Hepatocyte (in vitro differentiated cells): ENCODE data around the gene DBF4B. TPM values are rescaled to one million over a fixed set of nuclear protein-coding genes. Genes with fewer than 3 reads are reported as not detected.

Experiments used
- DNase-seq: peaks from one replicate; pipeline ENCODE4 v3.0.0-alpha.2; 2016; ENCODE audit warnings: low spot score
- H2AFZ ChIP-seq: fragments of 200-600 bp; sonication (generic); 2 replicates; pipeline ENCODE4 v1.6.0; 2016; ENCODE audit warnings: antibody characterized with exemption, mild to moderate bottlenecking
- H3K27ac ChIP-seq: fragments of 200-600 bp; sonication (generic); 2 replicates; pipeline ENCODE4 v1.5.1; 2016; ENCODE audit warnings: mild to moderate bottlenecking
- H3K27me3 ChIP-seq: fragments of 200-600 bp; sonication (generic); 2 replicates; pipeline ENCODE4 v1.6.1; 2016
- H3K36me3 ChIP-seq: fragments of 200-600 bp; sonication (generic); replicated peaks from 2 replicates; pipeline ENCODE4 v1.5.1; 2016; ENCODE audit warnings: low read depth; ENCODE audit not compliant: insufficient read depth
- H3K4me1 ChIP-seq: fragments of 200-600 bp; sonication (generic); 2 replicates; pipeline ENCODE4 v1.5.1; 2016; ENCODE audit warnings: mild to moderate bottlenecking, moderate library complexity; ENCODE audit not compliant: insufficient read depth
- H3K4me2 ChIP-seq: fragments of 200-600 bp; sonication (generic); 2 replicates; pipeline ENCODE4 v1.6.0; 2016
- H3K4me3 ChIP-seq: fragments of 200-600 bp; sonication (generic); 2 replicates; pipeline ENCODE4 v1.5.1; 2016; ENCODE audit warnings: mild to moderate bottlenecking
- H3K79me2 ChIP-seq: fragments of 200-600 bp; sonication (generic); 2 replicates; pipeline ENCODE4 v1.6.0; 2017; ENCODE audit warnings: mild to moderate bottlenecking
- H3K9me2 ChIP-seq: fragments of 200-600 bp; sonication (generic); replicated peaks from 2 replicates; pipeline ENCODE4 v1.6.0; 2017; ENCODE audit warnings: mild to moderate bottlenecking; ENCODE audit not compliant: insufficient read depth
- H3K9me3 ChIP-seq: fragments of 200-600 bp; sonication (generic); 2 replicates; pipeline ENCODE4 v1.5.1; 2016; ENCODE audit warnings: low read depth, mild to moderate bottlenecking
- H4K20me1 ChIP-seq: fragments of 200-600 bp; sonication (generic); 2 replicates; pipeline ENCODE4 v1.6.0; 2016; ENCODE audit warnings: mild to moderate bottlenecking; ENCODE audit not compliant: insufficient read depth, poor library complexity, severe bottlenecking
- EZH2 ChIP-seq: fragments of 200-600 bp; sonication (generic); IDR thresholded peaks from 2 replicates; pipeline ENCODE4 v1.6.1; 2016; ENCODE audit warnings: antibody characterized with exemption, mild to moderate bottlenecking, borderline replicate concordance
- EZH2phosphoT487 ChIP-seq: fragments of 200-600 bp; sonication (generic); IDR thresholded peaks from one replicate; pipeline ENCODE4 v1.6.1; 2018; ENCODE audit warnings: antibody characterized with exemption, mild to moderate bottlenecking, low read depth, moderate library complexity; ENCODE audit not compliant: unreplicated experiment, severe bottlenecking
- whole genome bisulfite sequencing: methylation state at CpG from one replicate; pipeline ENCODE4 v1.1.6; 2016; ENCODE audit warnings: low lambda C conversion rate; ENCODE audit errors: missing lambda C conversion rate; 5-methylcytosine and 5-hydroxymethylcytosine counted together
- polyA plus RNA-seq: library from polyadenylated mRNA; unstranded; fragments of >200 nt; fragmentation: Nextera tagmentation; extraction: Ambion mirVana; gene quantifications from 2 replicates; pipeline ENCODE4 v1.2.1, GENCODE V29; 2016
- total RNA-seq: library from RNA; depleted of rRNA; stranded (reverse); fragments of >200 nt; gene quantifications from 2 replicates; pipeline ENCODE4 v1.2.3, GENCODE V29; 2014
- TF ChIP-seq, protein P1 (sequence below): fragments of 200-600 bp; sonication (generic); IDR thresholded peaks from 2 replicates; pipeline ENCODE4 v1.5.1; 2016; ENCODE audit warnings: antibody characterized with exemption, mild to moderate bottlenecking; ENCODE audit not compliant: poor library complexity

DBF4B gene
- total and polyA plus RNA-seq, 2 experiments from 2014 or later: 3.4 to 4.1 TPM

DNA sequence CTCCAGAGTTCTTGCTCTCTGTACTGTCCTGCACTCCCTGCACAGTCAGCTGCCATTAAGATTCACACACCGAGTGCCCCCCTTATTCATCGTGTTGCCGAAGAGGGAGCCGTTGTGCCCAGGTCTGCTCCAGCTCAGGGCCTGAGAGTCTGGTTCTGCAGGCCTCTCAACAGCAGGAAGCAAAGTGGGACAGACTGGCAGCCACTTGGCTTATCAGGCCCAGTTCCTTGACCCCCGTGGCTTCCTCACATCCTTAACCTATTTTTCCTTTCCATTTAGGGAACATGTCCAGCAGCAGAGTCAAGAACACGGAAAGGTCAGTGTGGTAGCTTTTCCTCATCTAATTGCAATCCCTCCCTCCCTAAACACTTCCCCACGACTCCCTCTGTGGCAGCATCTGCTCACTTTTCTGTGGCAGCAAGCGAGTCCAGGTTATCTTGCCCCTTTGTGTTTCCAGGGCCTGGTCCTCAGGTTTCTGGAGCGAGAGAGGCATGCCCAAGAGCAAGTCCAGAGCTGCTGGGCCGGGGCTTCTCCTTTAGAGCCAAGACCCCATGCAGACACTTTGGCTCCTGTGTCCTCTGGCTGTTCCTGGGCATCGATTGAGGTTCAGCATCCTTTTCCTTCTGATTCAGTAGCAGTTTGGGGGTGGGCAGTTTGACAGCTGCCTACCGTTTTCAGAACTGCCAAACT, 28.2 kb downstream of the DBF4B start:
- no peak overlapping the region for H2AFZ ChIP-seq
- no peaks in the 10 kb centered on the region for H3K79me2 ChIP-seq
- no peaks in the 10 kb centered on the region for H3K9me3 ChIP-seq
- H3K27me3 ChIP-seq: no peaks in the 10 kb centered on the region
- H3K4me3 ChIP-seq: no peak overlapping the region
- H3K4me2 ChIP-seq: no peak overlapping the region
- no peaks in the 10 kb centered on the region for H3K36me3 ChIP-seq
- no peak overlapping the region for H3K27ac ChIP-seq
- no peaks in the 10 kb centered on the region for H3K9me2 ChIP-seq
- no peak for DNase-seq
- TF ChIP-seq EZH2phosphoT487: no peak
- TF ChIP-seq EZH2: no peak
- TF ChIP-seq, protein P1, sequence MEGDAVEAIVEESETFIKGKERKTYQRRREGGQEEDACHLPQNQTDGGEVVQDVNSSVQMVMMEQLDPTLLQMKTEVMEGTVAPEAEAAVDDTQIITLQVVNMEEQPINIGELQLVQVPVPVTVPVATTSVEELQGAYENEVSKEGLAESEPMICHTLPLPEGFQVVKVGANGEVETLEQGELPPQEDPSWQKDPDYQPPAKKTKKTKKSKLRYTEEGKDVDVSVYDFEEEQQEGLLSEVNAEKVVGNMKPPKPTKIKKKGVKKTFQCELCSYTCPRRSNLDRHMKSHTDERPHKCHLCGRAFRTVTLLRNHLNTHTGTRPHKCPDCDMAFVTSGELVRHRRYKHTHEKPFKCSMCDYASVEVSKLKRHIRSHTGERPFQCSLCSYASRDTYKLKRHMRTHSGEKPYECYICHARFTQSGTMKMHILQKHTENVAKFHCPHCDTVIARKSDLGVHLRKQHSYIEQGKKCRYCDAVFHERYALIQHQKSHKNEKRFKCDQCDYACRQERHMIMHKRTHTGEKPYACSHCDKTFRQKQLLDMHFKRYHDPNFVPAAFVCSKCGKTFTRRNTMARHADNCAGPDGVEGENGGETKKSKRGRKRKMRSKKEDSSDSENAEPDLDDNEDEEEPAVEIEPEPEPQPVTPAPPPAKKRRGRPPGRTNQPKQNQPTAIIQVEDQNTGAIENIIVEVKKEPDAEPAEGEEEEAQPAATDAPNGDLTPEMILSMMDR: no peak
- H3K4me1 ChIP-seq: no peaks in the 10 kb centered on the region
- no peaks in the 10 kb centered on the region for H4K20me1 ChIP-seq
- WGBS: 92% methylated on average over 12 of the region's 12 CpGs

DNA sequence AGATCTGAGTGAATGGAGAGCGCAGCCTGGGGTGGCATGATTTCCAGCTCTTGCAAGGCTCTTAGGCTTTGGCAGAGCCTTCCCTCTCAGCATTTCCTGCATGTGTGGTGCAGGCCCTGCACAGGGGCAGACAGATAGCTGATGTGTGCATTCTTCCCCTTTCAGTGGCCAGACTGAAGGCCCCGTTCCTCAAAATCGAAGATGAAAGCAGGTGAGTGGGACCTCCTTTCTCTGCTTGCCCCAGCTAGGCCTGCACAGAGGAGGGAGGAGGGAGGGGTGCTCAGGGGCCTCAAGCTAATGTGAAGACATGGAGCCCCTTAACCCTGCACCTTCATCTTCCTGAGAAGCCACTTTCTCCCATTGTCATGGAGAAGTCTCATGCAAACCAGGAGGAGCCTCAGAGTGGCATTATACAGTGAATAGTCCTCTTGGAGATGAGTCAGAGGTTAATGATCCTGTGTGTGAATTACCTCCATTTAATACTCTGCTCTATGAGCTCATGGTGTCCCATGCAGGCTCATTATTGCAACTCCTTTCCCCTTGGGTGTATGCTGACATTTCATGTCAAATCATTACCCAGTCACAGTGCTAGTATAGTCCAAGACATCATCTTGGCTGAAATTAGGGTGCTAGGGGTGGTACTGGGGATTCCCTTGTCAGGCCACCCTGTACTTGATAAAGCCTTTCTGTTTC, 29.9 kb downstream of the DBF4B start:
- Histone ChIP-seq H3K27ac (no peak overlapping the region), H3K79me2 (no peaks in the 10 kb centered on the region), H4K20me1 (no peaks in the 10 kb centered on the region), H3K4me3 (no peak overlapping the region), H3K27me3 (no peaks in the 10 kb centered on the region), H3K4me1 (no peaks in the 10 kb centered on the region), H3K36me3 (no peaks in the 10 kb centered on the region), H3K9me3 (no peaks in the 10 kb centered on the region), H3K4me2 (no peak overlapping the region), H2AFZ (no peak overlapping the region), H3K9me2 (no peaks in the 10 kb centered on the region)
- TF ChIP-seq, protein P1: no peak
- TF ChIP-seq EZH2: no peak
- DNase-seq: no peak
- 92% methylated on average over 3 of the region's 3 CpGs for WGBS

DNA sequence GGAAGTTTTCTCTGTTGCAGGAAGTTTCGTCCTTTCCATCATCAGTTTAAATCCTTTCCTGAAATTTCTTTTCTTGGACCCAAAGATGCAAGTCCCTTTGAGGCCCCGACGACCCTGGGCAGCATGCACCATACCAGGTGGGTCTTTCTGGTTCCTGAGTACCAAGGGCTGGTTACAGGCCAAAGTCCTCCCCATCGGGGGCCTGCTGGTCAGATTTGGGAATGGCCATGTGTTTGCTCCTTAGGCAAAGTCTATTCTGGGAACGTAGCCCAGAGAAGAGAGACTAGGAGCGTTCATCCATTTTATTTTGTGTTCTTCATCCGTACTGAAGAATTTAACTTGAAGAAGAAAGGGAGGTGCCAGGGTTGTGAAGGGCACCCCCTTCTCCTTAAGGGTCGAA, 32.9 kb downstream of the DBF4B start:
- Histone ChIP-seq H3K9me2 (no peaks in the 10 kb centered on the region), H3K79me2 (no peaks in the 10 kb centered on the region), H3K4me3 (no peak overlapping the region), H3K9me3 (no peaks in the 10 kb centered on the region), H3K27me3 (no peaks in the 10 kb centered on the region), H4K20me1 (no peaks in the 10 kb centered on the region), H3K4me2 (no peak overlapping the region), H3K27ac (no peak overlapping the region), H3K4me1 (no peaks in the 10 kb centered on the region), H2AFZ (no peak overlapping the region), H3K36me3 (no peaks in the 10 kb centered on the region)
- 94% methylated on average over 8 of the region's 8 CpGs for WGBS
- TF ChIP-seq, protein P1: no peak
- TF ChIP-seq EZH2phosphoT487 (no peak), EZH2 (no peak)
- DNase-seq: no peak
